ENCODE measurements around the gene TMEM140. TPM values are rescaled to one million over a fixed set of nuclear protein-coding genes. Genes with fewer than 3 reads are reported as not detected.
A peak's percentile ranks its signal among the peaks of the same experiment; 100 is the strongest.

Gene TMEM140
- total and polyA plus RNA-seq, 9 of the 15 experiments (the other 6 are each of a cell fraction or from before 2014, with no cell fraction given) = 0.03 to 0.82 (median 0.23) TPM

DNA sequence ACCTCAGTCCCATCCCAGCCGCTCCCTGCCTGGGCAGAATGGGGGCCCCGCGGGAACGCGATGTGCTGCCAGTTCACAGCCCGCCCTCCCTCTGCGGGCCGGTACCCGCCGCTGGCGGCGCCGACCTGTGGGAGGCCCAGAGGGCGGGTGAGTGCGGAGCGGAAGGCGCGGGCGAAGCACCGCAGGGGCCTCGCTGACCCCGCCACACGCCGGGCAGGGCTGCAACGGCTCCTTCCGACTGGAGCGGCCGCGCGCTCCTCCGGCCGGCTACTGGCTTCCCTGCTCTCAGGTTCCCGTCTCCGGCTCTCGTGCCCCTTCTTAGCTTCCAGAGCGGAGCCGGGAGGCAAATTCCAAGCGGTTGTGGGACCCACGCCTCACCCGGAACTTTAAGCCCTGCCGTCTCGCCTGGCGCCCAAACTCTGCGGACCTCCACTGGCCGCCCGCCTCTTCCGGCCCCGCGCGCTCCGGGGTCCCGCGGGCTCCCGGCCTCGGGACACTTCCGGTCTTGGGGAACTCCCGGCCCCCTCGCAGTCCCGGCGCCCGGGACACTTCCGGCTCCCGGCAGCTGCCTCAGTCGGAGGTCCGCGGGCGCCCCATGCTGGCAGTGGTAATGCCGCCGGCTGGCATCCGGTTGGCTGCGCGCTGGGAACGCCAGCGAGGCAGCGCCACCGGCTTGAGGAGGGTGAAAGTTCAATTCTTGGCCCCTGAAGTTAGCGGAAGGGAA, 22.6 kb downstream of the TMEM140 start, which contains the start of gene CYREN (continued):
- TF ChIP-seq, protein P1, sequence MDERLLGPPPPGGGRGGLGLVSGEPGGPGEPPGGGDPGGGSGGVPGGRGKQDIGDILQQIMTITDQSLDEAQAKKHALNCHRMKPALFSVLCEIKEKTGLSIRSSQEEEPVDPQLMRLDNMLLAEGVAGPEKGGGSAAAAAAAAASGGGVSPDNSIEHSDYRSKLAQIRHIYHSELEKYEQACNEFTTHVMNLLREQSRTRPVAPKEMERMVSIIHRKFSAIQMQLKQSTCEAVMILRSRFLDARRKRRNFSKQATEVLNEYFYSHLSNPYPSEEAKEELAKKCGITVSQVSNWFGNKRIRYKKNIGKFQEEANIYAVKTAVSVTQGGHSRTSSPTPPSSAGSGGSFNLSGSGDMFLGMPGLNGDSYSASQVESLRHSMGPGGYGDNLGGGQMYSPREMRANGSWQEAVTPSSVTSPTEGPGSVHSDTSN (CRISPR knock-in tag; IDR thresholded peaks at IDR 0.05; ENCODE audit: low read depth) = peak; percentile 7; the same call in 1 of the 2 replicates
- TF ChIP-seq, protein P1 (tag; conservative IDR thresholded peaks at IDR 0.05; ENCODE audit: low read depth) = no peak
- TF ChIP-seq GTF2F1 (IDR thresholded peaks at IDR 0.05; ENCODE audit: low read depth, low read length) = peak; percentile 47; the same call in 1 of the 2 replicates
- peak; percentile 90 to 96 for TF ChIP-seq UBTF (IDR thresholded peaks at IDR 0.05; ENCODE audit: borderline replicate concordance in 1 of 2, low read depth in 2 of 2, low read length in 2 of 2)
- TF ChIP-seq JUND (IDR thresholded peaks at IDR 0.05; ENCODE audit: borderline replicate concordance, low read depth, low read length) = peak; percentile 79
- peak; percentile 39; the same call in 1 of the 3 replicates for TF ChIP-seq JUND (tag; IDR thresholded peaks at IDR 0.05; ENCODE audit: borderline replicate concordance, low read depth, low read length)
- no peak for TF ChIP-seq SMARCA4 (IDR thresholded peaks at IDR 0.05)
- TF ChIP-seq HMGN3 (IDR thresholded peaks at IDR 0.05; ENCODE audit: borderline replicate concordance, extremely low read depth, insufficient read length, low read depth, low read length) = peak; percentile 82
- peak; percentile 91; the same call in 1 of the 2 replicates for TF ChIP-seq LARP7 (IDR thresholded peaks at IDR 0.05)
- peak; percentile 86; the same call in 1 of the 2 replicates for TF ChIP-seq FOXO4 (CRISPR knock-in tag; IDR thresholded peaks at IDR 0.05)
- TF ChIP-seq RBM39 (optimal IDR thresholded peaks at IDR 0.05; ENCODE audit: low read depth, low read length) = peak; percentile 38
- 0 out of 2 replicates have a peak, but pooled peaks have one; percentile 49 for TF ChIP-seq HMG20A (CRISPR knock-in tag; conservative IDR thresholded peaks at IDR 0.05)
- peak; percentile 92 for TF ChIP-seq PRPF4 (IDR thresholded peaks at IDR 0.05; ENCODE audit: insufficient read depth, low read depth, low read length, poor library complexity, severe bottlenecking)
- TF ChIP-seq THRA (IDR thresholded peaks at IDR 0.05) = no peak

Data from K562 (cell line).